Brain pericyte (primary cell): ENCODE results near the gene KRT78.
"Not testable (repeated sequence)": the region's sequence is repeated elsewhere in the genome, so short reads cannot be mapped to it uniquely, and the experiment has no call there.

Source experiments
- DNase-seq: peaks from one replicate; pipeline ENCODE4 v3.0.0-alpha.2; 2012; ENCODE audit warnings: low read depth, low spot score

The KRT78 gene, protein sequence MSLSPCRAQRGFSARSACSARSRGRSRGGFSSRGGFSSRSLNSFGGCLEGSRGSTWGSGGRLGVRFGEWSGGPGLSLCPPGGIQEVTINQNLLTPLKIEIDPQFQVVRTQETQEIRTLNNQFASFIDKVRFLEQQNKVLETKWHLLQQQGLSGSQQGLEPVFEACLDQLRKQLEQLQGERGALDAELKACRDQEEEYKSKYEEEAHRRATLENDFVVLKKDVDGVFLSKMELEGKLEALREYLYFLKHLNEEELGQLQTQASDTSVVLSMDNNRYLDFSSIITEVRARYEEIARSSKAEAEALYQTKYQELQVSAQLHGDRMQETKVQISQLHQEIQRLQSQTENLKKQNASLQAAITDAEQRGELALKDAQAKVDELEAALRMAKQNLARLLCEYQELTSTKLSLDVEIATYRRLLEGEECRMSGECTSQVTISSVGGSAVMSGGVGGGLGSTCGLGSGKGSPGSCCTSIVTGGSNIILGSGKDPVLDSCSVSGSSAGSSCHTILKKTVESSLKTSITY

DNA sequence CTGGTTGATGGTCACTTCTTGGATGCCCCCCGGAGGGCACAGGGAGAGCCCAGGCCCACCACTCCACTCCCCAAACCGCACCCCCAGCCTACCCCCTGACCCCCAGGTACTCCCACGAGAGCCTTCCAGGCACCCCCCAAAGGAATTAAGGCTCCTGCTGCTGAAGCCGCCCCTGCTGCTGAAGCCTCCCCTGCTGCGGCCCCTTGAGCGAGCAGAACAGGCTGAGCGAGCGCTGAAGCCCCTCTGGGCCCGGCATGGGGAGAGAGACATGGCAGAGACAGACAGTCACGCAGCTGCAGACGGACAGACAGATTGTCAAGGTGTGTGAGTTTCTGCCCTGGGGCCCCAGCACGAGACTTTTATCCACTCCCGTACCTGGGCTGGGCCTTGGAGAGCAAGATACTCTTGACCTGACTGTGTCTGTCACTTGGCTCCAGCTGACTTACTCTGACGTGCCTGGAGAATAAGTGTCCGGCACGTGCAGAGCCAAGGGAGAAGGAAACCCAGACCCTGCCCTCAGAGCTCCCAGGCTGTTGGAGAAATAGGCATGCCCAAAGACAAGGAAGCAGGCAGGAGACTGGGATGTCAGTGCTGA, at the start of gene KRT78:
Gene KRT78 (minus strand): TSS at position 334 of the 595 bp plus-strand sequence. CDS start 64 bp downstream, at position 270.
- DNase-seq = no peak

DNA sequence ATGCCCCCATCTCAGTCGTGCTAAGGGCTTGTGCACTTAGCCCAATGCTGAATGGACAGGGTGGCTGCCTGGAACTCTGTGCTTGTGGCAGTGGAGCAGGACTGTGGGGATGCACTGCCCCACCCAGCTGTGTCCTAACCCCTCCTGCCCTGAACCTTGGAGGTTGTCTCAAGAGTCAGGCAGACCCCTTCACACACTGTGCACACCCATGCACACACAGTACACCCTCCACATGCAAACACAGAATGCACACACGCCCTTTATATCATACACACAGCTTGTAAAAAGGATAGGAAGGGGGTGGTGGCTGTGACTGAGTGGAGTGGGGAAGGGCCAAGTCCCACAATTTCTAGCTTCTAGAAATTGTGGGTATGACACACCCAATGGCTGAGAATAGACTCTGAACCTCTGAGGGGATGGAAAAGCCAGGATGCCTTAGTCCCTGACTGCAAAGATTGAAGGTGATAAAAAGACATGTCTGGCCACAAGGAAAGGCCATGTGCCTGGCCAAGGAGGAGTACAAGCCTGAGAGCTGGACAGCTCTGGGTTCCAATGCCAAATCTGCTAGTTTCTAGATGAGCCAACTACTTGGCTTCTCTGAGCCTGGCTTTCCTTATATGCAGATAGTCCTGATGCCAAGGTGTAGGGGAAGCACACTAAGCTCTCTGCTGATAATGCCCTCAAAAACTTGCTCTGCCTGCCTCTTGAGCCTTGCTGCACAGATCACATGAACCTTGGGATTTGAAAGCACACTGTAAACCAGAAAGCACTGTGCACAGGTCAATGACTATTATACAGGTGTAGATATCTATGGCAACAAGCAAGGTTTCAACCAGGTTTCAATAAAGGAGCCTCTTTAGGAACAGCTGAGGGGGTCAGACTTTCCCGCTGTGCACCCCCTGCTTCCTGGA, 47.7 kb upstream of the KRT78 start:
- no peak for DNase-seq

DNA sequence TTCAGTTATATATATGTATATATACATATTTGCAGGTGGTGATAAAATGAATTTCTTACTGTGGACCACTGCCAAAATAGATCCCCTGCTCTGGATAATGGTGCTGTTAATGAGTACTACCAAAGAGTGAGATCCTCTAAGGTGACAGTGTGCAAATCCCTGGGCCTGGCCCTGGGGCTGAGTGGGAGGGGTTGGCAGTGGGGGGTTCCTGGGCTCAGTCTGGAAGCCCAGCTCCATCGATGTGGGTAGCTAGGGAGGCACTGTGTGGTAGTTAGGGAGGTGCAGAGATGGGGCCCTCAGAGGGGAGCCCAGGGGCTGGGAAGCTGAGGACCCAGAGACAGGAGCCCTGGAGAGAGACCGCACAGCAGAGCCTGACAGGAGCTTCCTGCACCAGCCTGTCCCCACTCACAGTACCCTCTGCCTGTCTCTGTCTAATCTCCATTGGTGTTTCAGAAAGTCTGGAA, 47.0 kb upstream of the KRT78 start:
- DNase-seq = no peak

DNA sequence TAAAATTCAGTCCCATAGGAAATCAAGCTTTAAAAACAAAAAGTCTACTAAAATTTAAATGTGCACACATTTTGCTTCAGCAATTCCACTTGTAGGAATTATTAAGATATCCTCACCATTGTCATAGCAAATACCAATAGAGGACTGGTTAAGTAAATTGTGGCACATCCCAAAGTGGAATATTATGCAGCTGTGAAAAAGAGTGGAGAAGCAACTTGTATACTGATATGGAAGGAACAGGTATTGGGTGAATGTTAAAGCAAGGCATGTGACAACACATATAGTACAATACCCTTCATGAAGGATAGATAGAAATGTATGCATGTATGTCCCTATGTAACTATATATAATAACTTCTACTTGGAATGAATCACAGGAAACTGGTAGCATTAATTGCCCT, 44.2 kb upstream of the KRT78 start:
- no peak for DNase-seq

DNA sequence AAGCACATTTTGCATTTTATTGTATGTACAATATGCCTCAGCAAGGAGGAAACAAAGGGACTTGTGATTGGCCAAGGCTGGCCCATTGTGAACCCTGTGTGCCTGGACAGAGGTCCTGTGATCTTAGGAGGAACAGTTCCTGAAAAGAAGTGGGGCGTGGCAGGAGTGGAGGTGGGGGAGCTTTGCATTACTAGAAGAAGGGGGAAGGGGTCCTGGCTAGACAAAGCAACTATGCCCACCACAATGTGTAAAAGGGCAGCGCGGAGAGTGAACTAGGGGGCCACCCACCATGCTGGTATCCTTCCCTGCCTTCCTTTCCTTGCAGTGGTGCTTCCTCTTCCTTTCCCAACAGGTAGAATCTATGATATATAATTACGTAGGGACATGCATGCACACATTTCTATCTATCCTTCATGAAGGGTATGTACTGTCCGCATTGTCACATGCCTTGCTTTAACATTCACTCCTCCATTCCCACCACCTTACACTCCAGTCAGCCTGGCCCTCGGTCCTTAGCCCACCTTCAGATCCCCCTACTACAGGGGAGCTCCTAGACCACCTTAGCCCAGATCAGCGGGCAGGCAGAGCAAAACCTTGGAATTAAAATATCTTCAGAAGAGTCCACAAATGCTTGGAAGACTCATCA, 43.5 kb upstream of the KRT78 start:
- no peak for DNase-seq

DNA sequence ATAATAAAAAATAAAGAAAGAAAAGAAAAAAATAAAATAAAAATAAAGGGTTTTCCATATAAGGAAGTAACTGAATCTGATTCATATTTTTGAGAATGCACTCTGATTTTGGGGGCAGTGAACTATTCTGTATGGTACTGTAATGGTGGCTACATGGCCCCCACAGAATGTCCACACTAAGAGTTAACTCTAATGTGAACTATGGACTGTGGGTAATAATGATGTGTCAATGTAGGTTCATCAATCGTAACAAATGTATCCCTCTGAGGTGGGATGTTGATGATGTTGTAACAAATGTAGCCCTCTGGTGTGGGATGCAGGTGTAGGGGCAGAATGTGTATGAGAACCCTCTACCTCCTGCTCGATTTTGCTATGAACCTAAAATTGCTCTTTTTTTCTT, 42.2 kb upstream of the KRT78 start:
- DNase-seq = no peak

DNA sequence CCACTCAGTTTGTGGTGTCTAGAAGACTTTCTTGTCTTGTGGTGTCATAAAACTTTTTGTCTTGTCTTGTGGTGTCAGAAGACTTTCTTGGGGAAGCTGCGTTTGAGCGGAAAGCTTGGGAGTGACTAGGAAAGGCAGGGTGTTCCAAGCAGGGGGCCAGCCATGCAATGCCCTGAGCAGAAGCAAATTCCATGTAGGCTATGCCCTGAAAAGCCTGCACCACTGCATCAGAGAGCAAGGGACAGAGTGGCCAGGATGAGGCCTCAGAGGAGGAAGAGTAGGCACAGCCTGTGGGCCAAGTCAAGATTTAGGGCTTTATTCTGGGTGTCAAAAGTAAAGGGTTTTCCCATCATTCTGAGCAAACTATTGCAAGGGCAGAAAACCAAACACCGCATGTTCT, 41.6 kb upstream of the KRT78 start:
- no peak for DNase-seq

DNA sequence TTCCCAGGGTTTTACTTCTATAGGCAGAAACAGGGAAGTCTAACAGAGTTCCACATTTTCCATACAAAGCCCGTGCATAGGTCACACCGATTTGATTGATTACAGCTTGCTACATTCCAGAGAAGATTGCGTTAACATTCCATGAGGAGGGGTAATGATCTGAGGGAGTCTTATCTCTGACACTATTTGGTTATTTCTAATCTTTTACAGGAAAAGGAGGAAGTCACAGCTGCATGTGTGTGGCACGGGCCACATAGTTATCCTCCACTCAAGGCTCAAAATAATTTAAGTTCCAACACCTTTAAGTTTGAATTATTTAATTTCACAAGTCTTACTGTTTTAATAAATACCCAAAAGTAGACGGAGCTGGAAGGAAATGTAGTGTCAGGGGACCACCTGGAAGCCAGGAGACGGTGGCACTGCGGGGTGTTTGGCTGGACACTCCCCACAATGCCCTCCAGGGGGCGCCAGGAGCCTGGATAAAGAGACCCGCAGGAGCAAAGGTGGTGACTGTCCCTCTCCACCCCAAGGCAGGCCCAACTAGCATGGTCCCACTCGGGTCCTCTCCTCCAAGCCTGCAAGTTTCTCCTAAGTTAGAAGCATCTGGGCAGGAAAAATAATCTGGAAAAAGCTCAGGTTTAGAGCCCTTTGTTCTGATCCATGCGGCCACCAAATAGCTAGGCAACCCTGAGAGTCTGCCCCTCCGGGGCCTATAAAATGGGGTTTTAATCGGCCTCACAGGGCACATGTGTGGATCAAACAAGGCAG, 35.9 kb upstream of the KRT78 start:
- DNase-seq = no peak

DNA sequence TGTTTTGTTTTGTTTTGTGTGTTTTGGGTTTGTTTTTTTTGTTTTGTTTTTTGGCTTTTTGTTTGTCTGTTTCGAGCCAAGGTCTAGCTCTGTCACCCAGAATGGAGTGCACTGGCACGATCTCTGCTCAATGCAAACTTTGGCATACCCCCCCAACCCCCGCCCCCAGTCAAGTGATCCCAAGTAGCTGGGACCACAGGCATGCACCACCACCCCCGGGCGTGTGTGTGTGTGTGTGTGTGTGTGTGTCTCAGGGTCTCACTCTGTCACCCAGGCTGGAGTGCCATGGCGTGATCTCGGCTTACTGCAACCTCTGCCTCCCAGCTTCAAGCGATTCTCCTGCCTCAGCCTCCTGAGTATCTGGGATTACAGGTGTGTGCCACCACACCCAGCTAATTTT, 31.7 kb upstream of the KRT78 start:
- DNase-seq = not testable (repeated sequence)

DNA sequence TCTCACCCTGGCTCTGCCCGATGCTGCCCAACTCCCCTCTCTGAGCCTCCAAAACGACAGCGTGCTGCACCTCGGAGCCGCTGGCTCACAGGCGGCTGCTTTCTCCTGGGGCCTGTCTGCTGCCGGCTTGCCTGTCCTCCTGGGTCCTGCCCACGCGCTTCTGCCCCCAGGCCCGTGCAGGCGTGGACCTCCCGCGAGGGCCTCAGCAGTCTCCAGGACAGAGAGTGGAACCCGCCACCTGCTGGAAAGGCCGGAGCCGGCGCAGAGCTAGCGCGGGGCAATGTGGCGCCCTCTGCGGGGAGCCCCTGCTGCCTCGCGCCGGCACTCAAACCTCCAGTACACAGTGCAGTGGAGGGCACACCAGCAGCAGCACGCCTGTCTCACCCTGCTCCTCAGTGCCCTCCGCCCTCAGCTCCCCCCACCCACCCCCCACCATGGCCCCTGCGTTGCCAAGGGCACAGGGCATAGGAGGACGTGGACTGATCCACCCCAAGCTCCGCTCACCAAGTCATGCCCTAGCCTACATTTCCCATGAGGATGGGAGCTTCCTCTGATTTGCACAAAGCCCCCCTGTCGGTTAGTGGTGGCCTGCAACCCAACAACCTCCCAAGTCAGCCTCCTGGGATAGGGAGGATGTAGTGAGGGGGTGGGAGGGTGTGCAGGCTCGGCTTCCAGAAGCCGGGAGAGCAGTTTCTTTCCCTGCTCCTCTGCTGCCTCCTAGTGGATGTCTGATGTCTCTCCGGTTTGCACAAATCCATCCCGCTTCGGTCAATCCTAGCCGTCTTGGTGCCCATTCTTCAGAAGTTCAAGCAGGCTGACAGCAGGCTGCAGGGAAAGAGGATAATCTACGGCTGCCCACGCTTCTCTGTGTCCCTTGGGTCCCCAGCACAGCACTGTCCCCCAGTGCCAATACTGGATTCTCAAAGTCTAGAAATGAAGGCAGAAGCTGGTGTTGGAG, 30.9 kb upstream of the KRT78 start:
- peak; percentile 61 for DNase-seq

DNA sequence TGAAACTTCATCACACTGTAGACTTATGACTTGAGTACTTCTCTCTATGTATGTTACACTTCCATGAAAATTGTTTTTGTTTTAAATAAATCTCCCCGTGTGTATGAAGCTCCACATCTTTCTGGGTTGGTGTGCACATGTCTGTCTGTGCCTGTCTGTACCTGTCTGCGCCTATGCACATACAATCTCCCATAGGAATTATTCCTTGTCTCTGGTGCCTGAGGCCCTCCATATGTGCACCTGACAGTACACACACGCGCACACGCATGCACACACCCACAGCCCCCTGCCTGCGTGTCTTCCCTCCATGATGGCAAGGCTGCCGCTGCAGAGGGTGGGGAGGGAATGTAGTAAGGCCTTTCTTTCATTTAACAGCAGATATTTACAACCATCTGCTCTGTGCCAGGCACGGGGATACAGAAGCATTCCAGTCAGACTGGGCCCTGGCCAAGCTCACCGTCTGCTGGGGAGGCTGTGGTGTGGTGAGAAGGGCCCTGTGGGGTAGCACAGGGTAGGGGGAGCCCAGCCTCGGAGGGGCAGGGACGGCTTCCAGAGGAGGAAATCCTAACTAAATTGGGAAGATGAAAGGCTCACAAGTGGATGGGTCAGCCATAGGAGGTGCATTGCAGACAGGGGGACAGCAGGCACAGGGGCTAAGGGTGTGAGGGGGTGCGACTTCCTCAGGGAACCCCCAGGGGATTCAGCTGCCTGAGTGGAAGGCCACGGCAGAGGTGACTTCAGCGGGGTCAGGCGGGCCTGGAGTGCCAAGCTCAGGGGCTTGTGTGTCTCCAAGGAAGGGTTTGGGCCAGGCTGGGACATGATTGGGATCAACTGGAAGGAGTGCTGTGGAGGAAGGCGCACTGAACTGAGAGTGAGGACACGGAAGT, 30.0 kb upstream of the KRT78 start:
- DNase-seq = no peak

DNA sequence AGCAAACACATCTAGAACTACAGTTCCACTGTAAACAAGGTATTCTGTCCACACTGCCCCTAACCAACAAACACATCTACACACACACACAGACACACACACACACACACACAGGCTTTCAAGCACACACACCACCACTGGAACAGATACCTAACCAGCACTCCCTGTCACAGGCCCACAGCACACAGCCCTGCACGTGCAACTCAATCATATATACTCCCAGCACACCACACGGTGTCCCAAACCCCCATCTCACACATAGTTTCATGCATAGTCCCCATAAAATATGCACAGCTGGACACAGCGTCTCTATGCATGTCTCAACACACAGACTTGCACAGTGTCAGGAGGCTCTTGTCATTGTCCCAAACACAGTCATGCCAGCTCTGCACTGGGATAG, 28.4 kb upstream of the KRT78 start:
- DNase-seq = no peak

DNA sequence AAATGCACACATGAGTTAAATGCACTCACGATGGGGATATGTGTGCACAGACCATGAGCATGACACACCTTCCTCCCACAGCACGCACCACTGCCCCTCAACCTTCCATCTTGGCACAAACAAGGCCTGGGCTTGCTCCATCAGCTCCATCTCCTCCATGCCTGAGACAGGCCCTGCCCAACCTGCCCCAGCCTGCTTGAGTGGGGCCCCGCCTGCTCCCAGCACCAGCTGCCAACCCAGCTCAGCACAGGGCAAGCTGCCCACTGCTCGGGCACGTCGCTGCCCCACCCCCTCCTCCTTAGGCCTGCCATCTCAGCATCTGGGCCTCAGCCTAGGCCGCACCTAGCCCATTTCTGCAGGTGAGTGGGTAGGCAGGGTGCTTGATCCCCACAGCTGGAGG, 27.6 kb upstream of the KRT78 start:
- DNase-seq = no peak

DNA sequence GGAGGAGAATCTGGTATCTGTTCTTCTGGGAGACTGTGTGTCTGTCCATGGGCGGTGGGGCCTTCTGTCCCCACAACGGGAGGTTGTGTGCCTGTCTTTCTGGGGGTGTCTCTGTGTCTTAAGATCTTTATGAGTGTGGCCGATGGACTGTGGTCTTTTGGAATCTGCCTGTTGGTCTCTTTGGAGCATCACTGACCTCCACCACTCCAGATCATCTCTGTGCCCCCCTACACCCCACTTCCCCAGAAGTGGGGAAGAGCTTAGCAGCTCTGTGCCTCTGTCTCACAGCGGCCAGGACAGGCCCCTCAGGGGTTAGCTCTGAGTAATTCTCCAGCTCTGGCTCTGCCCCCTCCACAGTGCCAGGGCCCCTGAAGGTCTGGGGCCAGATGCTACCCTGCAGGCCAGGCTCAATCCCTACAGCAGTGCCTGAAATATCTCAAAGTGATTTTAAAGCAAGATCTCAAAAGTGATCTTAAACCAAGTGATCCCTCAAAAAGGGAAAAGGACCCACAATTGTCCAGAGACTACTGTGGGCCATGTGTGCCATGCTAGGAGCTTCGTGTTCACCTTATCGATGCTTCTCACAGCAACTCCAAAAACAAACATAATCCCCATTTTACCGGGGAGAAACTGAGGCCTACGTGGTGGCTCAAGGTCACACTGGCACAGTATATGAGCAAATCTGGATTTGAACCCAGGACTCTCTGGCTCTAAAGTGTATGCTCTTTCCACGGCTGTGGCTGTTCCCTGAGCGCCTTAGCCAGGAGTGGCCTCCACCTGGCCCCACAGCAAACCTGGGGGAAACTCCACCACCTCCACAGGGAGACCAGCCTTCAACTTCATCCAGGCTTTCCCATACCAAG, 26.0 kb upstream of the KRT78 start:
- no peak for DNase-seq

DNA sequence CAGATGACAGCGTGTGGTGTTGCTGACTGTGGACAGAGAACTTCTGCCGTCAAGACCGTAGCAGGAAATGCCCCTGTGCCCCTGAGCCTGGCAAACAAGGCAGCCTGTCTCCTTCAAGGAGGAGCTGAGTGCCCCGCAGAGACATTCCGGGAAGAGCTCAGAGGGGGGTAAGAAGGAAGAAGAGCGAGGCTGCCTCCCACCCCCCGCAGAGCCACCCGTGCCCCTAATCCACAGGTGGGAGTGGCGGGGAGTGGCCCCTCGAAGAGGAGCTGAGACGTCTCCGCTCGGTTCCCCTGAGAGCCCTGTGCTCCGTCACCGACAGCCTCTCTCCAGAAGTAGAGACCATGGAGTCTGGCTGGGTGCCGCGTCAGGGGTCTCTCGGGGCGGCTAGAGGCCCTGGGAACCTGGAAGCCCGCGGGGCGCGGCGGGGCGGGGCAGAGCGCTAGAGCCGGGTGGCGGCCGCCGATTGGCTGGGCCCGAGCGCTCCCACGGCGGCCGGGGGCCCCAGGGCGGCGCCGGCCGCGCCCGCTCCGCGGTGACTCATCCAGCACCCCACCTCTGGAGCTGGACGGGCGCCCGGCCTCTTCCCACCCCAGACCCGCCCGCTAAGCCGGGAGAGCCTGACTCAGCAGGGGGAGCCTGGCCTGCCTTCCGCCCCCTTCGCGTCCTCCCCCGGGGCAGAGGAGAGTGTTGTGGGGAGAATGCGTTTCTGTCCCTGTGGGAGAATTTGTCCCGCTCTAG, 25.2 kb upstream of the KRT78 start:
- peak; percentile 75 for DNase-seq

DNA sequence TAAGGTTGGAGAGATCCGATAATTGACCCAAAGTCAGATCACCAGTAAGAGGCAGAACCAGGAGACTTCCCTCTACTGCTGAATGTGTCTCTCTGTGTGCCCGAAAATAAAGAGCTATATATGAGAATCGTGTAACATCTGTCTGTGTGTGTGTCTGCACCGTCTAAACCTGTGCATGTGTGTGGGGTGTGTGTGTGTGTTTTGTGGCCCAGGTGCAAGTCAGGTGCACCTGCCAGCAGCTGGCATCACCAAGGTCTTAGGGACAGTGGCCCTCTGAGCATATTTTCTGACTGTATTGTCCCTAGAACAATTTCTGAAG, 24.7 kb upstream of the KRT78 start:
- DNase-seq = no peak
